ENCODE measurements around the gene PRRT4.
A peak's percentile ranks its signal among the peaks of the same experiment; 100 is the strongest.

The PRRT4 gene

GRCh38 chr7:128408709-128409595 is 47.5 kb upstream of the PRRT4 start:
- Histone ChIP-seq H3K79me1 (ENCODE audit: low read depth, low read length) (peaks cover 2% of the 10 kb centered on the region), H3K9ac (ENCODE audit: low read depth, low read length, poor library complexity) (peak overlapping the region; percentile 78), H2BK15ac (ENCODE audit: low read length) (peak overlapping the region; percentile 6), H3K9me3 (replicated peaks in 1 of 2; ENCODE audit: control insufficient read depth in 2 of 2, insufficient read depth in 1 of 2, low read depth in 1 of 2, low read length in 2 of 2) (peaks cover 0 to 5% of the 10 kb centered on the region in 2 donors), H2BK120ac (ENCODE audit: low read depth, low read length) (no peak overlapping the region), H4K8ac (ENCODE audit: low read depth, low read length) (no peak overlapping the region), H3K4me1 (ENCODE audit: control insufficient read depth in 2 of 2, insufficient read depth in 1 of 2, low read depth in 1 of 2, low read length in 2 of 2) (peaks cover 23 to 29% of the 10 kb centered on the region in 2 donors), H3K4me2 (ENCODE audit: insufficient read depth, low read length, poor library complexity, severe bottlenecking) (peak overlapping the region; percentile 82), H2AFZ (ENCODE audit: low read length) (peak overlapping the region; percentile 92), H3K4me3 (ENCODE audit: low read length in 2 of 2) (peak overlapping the region; percentile 55 to 85), H2AK5ac (ENCODE audit: low read depth, low read length) (no peak overlapping the region), H3K14ac (ENCODE audit: low read length) (no peak overlapping the region), H2BK12ac (ENCODE audit: low read length) (no peak overlapping the region), H3K27ac (replicated peaks; ENCODE audit: low read length) (no peak overlapping the region), H3K4ac (ENCODE audit: low read length) (no peak overlapping the region), H3K36me3 (replicated peaks in 1 of 2; ENCODE audit: control insufficient read depth in 2 of 2, insufficient read depth in 2 of 2, low read length in 2 of 2) (no peaks in the 10 kb centered on the region), H3K27me3 (ENCODE audit: control insufficient read depth in 3 of 3, insufficient read depth in 3 of 3, low read depth in 1 of 3, low read length in 3 of 3) (peaks cover 0 to 69% (median 13%) of the 10 kb centered on the region in 3 experiments), H3K18ac (ENCODE audit: low read length) (peak overlapping the region; percentile 96), H3K23ac (ENCODE audit: low read depth, low read length, poor library complexity) (peak overlapping the region; percentile 60), H4K91ac (ENCODE audit: low read depth, low read length, poor library complexity) (no peak overlapping the region), H2BK5ac (ENCODE audit: low read length) (no peak overlapping the region)
- no peak for DNase-seq (ENCODE audit: low spot score)
- no CpG with 5 or more reads among the region's 25 CpGs for WGBS, 2 donors (ENCODE audit: extremely low coverage in 2 of 2, insufficient read length in 2 of 2, insufficient replicate concordance in 1 of 2)

DNA sequence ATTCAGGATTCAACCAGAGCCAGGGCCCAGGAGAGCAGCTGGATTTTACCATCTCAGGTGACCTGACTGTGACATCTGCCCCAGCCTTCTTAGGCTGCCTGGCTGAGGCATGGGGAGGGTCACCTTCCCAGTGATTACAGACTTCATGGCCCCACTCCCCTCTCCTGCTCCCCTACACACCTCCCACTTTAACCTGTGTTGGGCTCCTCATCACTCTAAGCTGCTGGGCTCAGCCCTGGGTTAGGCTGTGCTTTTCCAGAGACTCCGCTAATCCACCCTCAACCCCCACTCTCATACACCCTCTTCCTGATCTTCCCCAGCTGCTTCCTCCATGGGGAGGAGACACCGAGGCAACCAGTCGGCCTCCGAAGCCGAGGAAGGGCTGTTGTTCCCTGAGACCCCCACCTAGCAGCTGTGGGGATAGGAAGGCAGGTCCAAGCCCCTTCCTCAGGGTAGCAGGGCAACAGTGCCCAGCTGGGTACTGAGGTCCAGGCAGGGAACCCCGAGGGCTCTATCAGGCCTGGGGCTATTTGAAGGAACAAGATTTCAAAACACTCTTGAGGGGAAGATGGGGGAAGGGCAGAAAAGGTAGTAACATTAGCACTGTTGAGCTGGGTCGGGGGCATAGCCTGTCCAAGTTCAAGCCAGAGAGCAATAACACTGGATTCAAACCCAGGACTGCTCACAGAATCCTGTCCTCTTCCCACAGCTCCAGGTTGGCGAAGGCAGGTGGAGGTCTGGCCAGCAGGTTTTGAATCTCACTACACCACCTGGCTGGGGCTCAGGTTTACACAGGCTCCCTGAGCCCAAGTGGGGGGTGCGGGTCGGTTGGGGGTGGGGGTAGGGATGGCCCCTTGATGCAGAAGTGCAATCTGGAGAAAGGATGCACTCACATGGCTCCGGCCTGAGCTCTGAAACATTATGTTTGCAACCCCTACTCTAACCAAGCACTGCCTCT is 46.5 kb upstream of the PRRT4 start:
- Histone ChIP-seq H3K36me3 (replicated peaks in 1 of 2; ENCODE audit: control insufficient read depth in 2 of 2, insufficient read depth in 2 of 2, low read length in 2 of 2) (no peaks in the 10 kb centered on the region), H3K14ac (ENCODE audit: low read length) (no peak overlapping the region), H4K8ac (ENCODE audit: low read depth, low read length) (no peak overlapping the region), H3K4me2 (ENCODE audit: insufficient read depth, low read length, poor library complexity, severe bottlenecking) (no peak overlapping the region), H3K4me1 (ENCODE audit: control insufficient read depth in 2 of 2, insufficient read depth in 1 of 2, low read depth in 1 of 2, low read length in 2 of 2) (peaks cover 23 to 29% of the 10 kb centered on the region in 2 donors), H3K4me3 (ENCODE audit: low read length in 2 of 2) (peak overlapping the region in 1 of 2 donors; percentile 55), H2BK120ac (ENCODE audit: low read depth, low read length) (no peak overlapping the region), H3K27ac (replicated peaks; ENCODE audit: low read length) (no peak overlapping the region), H2BK15ac (ENCODE audit: low read length) (peak overlapping the region; percentile 6), H2BK5ac (ENCODE audit: low read length) (no peak overlapping the region), H3K23ac (ENCODE audit: low read depth, low read length, poor library complexity) (no peak overlapping the region), H3K18ac (ENCODE audit: low read length) (peak overlapping the region; percentile 20), H3K79me1 (ENCODE audit: low read depth, low read length) (peaks cover 2% of the 10 kb centered on the region), H2AK5ac (ENCODE audit: low read depth, low read length) (peak overlapping the region; percentile 7), H3K4ac (ENCODE audit: low read length) (no peak overlapping the region), H3K9me3 (replicated peaks in 1 of 2; ENCODE audit: control insufficient read depth in 2 of 2, insufficient read depth in 1 of 2, low read depth in 1 of 2, low read length in 2 of 2) (no peaks in the 10 kb centered on the region), H3K9ac (ENCODE audit: low read depth, low read length, poor library complexity) (no peak overlapping the region), H2BK12ac (ENCODE audit: low read length) (no peak overlapping the region), H3K27me3 (ENCODE audit: control insufficient read depth in 3 of 3, insufficient read depth in 3 of 3, low read depth in 1 of 3, low read length in 3 of 3) (peaks cover 0 to 62% (median 13%) of the 10 kb centered on the region in 3 experiments), H2AFZ (ENCODE audit: low read length) (peak overlapping the region; percentile 92), H4K91ac (ENCODE audit: low read depth, low read length, poor library complexity) (no peak overlapping the region)
- no peak for DNase-seq (ENCODE audit: low spot score)
- WGBS, 2 donors (ENCODE audit: extremely low coverage in 2 of 2, insufficient read length in 2 of 2, insufficient replicate concordance in 1 of 2), result no CpG with 5 or more reads among the region's 11 CpGs

- WGBS, 2 donors (ENCODE audit: extremely low coverage in 2 of 2, insufficient read length in 2 of 2, insufficient replicate concordance in 1 of 2), result no CpG with 5 or more reads among the region's 7 CpGs
- no peak overlapping the region for H3K23ac ChIP-seq (ENCODE audit: low read depth, low read length, poor library complexity)
- no peak overlapping the region for H3K4ac ChIP-seq (ENCODE audit: low read length)
- H3K18ac ChIP-seq (ENCODE audit: low read length), result no peak overlapping the region
- H2BK15ac ChIP-seq (ENCODE audit: low read length), result peak overlapping the region; percentile 49
- H3K36me3 ChIP-seq (replicated peaks in 1 of 2; ENCODE audit: control insufficient read depth in 2 of 2, insufficient read depth in 2 of 2, low read length in 2 of 2), result no peaks in the 10 kb centered on the region
- no peak for DNase-seq (ENCODE audit: low spot score)
- no peaks in the 10 kb centered on the region for H3K9me3 ChIP-seq (replicated peaks in 1 of 2; ENCODE audit: control insufficient read depth in 2 of 2, insufficient read depth in 1 of 2, low read depth in 1 of 2, low read length in 2 of 2)
- H2AFZ ChIP-seq (ENCODE audit: low read length), result no peak overlapping the region
- H4K91ac ChIP-seq (ENCODE audit: low read depth, low read length, poor library complexity), result no peak overlapping the region
- H4K8ac ChIP-seq (ENCODE audit: low read depth, low read length), result no peak overlapping the region
- no peak overlapping the region for H3K4me3 ChIP-seq (ENCODE audit: low read length in 2 of 2)
- no peak overlapping the region for H3K14ac ChIP-seq (ENCODE audit: low read length)
- H2AK5ac ChIP-seq (ENCODE audit: low read depth, low read length), result peak overlapping the region; percentile 7
- no peak overlapping the region for H2BK120ac ChIP-seq (ENCODE audit: low read depth, low read length)
- H2BK12ac ChIP-seq (ENCODE audit: low read length), result no peak overlapping the region
- H3K9ac ChIP-seq (ENCODE audit: low read depth, low read length, poor library complexity), result no peak overlapping the region
- H2BK5ac ChIP-seq (ENCODE audit: low read length), result no peak overlapping the region
- H3K79me1 ChIP-seq (ENCODE audit: low read depth, low read length), result peaks cover 2% of the 10 kb centered on the region
- H3K27ac ChIP-seq (replicated peaks; ENCODE audit: low read length), result no peak overlapping the region
- H3K4me1 ChIP-seq (ENCODE audit: control insufficient read depth in 2 of 2, insufficient read depth in 1 of 2, low read depth in 1 of 2, low read length in 2 of 2), result peaks cover 23 to 29% of the 10 kb centered on the region in 2 donors
- H3K27me3 ChIP-seq (ENCODE audit: control insufficient read depth in 3 of 3, insufficient read depth in 3 of 3, low read depth in 1 of 3, low read length in 3 of 3), result peaks cover 0 to 61% (median 13%) of the 10 kb centered on the region in 3 experiments
- H3K4me2 ChIP-seq (ENCODE audit: insufficient read depth, low read length, poor library complexity, severe bottlenecking), result no peak overlapping the region
These were observed 45.7 kb upstream of the PRRT4 start for GRCh38 chr7:128407233-128407589.

Data from neuronal stem cell (in vitro differentiated cells).